HFFc6 (cell line): ENCODE results near the gene FRMD5. TPM values are rescaled to one million over a fixed set of nuclear protein-coding genes. Genes with fewer than 3 reads are reported as not detected.

Experiments used
- DNase-seq: peaks from one replicate; pipeline ENCODE4 v3.0.0-alpha.2; 2018
- H3K27ac Mint-ChIP-seq: 2 replicates; pipeline ENCODE4 v1.8.0; 2020; ENCODE audit warnings: mild to moderate bottlenecking, mixed read lengths
- H3K27me3 Mint-ChIP-seq: 2 replicates; pipeline ENCODE4 v1.8.0; 2021; ENCODE audit warnings: mild to moderate bottlenecking, moderate library complexity, mixed read lengths; ENCODE audit not compliant: insufficient read depth
- H3K36me3 Mint-ChIP-seq: 2 replicates; pipeline ENCODE4 v1.8.0; 2021; ENCODE audit warnings: low read depth, mixed read lengths
- H3K4me1 Mint-ChIP-seq: 2 replicates; pipeline ENCODE4 v1.8.0; 2020; ENCODE audit warnings: low read depth, mixed read lengths
- H3K4me3 Mint-ChIP-seq: 2 replicates; pipeline ENCODE4 v1.8.0; 2020; ENCODE audit warnings: mild to moderate bottlenecking, moderate library complexity, mixed read lengths
- H3K9me3 Mint-ChIP-seq: 2 replicates; pipeline ENCODE4 v1.8.0; 2020; ENCODE audit warnings: mild to moderate bottlenecking, mixed read lengths
- total RNA-seq, 6 experiments: library from RNA; stranded (reverse); fragmentation: NEBNext Ultra II Directional; extraction: Animal tissue kit (Norgen Biotek cat#: 25700); gene quantifications; 2 replicates in 1 of 6; 3 replicates in 5 of 6; pipeline ENCODE4 v1.2.3, GENCODE V29; 2021
- TF ChIP-seq, protein P1 (sequence below): fragments of 200-600 bp; sonication (generic); IDR thresholded peaks from 2 replicates; pipeline ENCODE4 v1.5.0; 2021; ENCODE audit warnings: antibody characterized with exemption, mild to moderate bottlenecking

FRMD5 gene
- total RNA-seq, 6 experiments from 2014 or later = 0.67 to 1.1 (median 0.94) TPM

DNA sequence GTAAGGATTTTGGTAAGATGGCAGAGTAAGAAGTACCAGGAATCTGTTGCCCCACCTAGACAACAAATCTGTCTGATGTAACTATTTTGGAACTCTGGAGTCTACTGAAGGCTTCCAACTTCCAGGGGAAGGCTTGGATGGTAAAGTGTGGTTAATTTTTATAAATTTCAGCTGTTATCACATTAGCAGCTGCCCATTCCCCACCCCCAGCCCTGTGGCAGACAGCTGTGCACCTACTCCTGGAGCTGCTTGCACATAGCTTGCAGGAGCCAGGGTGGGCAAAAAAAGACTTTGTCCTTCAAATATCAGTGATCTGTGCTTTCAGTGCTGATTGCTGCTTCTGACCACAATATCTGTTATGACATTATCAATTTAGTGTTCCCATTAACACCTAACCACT lies 47.4 kb downstream of the FRMD5 start:
- TF ChIP-seq, protein P1, sequence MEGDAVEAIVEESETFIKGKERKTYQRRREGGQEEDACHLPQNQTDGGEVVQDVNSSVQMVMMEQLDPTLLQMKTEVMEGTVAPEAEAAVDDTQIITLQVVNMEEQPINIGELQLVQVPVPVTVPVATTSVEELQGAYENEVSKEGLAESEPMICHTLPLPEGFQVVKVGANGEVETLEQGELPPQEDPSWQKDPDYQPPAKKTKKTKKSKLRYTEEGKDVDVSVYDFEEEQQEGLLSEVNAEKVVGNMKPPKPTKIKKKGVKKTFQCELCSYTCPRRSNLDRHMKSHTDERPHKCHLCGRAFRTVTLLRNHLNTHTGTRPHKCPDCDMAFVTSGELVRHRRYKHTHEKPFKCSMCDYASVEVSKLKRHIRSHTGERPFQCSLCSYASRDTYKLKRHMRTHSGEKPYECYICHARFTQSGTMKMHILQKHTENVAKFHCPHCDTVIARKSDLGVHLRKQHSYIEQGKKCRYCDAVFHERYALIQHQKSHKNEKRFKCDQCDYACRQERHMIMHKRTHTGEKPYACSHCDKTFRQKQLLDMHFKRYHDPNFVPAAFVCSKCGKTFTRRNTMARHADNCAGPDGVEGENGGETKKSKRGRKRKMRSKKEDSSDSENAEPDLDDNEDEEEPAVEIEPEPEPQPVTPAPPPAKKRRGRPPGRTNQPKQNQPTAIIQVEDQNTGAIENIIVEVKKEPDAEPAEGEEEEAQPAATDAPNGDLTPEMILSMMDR = no peak
- no peaks in the 10 kb centered on the region for H3K4me1 Mint-ChIP-seq
- no peaks in the 10 kb centered on the region for H3K36me3 Mint-ChIP-seq
- no peaks in the 10 kb centered on the region for H3K27me3 Mint-ChIP-seq
- H3K4me3 Mint-ChIP-seq = no peak overlapping the region
- H3K27ac Mint-ChIP-seq = no peak overlapping the region
- no peak for DNase-seq
- H3K9me3 Mint-ChIP-seq = no peaks in the 10 kb centered on the region

DNA sequence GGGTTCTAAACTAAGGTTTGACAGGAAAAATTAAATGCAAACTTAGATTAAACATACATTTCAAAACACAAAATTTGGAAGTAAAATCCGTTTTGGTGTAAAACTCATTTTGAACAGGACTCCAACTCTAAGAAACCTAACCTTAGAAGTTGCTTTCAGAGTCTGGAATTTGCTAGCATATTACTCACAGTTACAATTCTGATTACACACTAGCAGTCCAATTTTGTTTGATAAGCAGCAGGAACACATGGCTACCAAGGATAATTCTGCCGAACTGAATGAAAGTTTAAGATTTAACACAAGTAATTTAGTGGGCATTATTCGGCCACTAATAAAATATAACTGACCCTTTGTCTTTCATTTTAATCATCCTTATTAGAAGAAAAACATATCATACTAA lies 49.6 kb downstream of the FRMD5 start:
- Mint-ChIP-seq H3K9me3 (no peaks in the 10 kb centered on the region), H3K27me3 (no peaks in the 10 kb centered on the region), H3K36me3 (no peaks in the 10 kb centered on the region), H3K27ac (no peak overlapping the region), H3K4me1 (no peaks in the 10 kb centered on the region), H3K4me3 (no peak overlapping the region)
- no peak for DNase-seq
- TF ChIP-seq, protein P1 = no peak

DNA sequence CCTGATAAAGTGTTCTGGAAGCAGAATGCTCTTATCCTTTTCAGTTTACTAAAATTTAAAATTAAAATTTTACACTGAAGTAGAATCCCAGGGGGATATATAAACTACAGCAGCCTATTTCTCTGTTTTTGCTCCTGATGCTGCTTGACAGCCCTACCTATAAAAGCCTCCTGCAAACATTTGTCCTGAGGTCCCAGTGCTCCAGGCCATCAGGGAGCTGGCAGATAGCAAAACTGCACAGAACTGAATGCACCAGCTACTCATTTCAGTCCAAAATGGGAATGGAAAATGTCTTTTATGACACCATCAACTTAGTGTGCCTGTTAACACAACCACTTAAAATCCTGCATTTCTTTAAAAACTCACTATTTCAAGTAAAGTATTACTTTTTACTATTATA lies 50.1 kb downstream of the FRMD5 start:
- Mint-ChIP-seq H3K27ac (no peak overlapping the region), H3K4me1 (no peaks in the 10 kb centered on the region), H3K9me3 (no peaks in the 10 kb centered on the region), H3K36me3 (no peaks in the 10 kb centered on the region), H3K4me3 (no peak overlapping the region), H3K27me3 (no peaks in the 10 kb centered on the region)
- no peak for DNase-seq
- TF ChIP-seq, protein P1 = no peak

DNA sequence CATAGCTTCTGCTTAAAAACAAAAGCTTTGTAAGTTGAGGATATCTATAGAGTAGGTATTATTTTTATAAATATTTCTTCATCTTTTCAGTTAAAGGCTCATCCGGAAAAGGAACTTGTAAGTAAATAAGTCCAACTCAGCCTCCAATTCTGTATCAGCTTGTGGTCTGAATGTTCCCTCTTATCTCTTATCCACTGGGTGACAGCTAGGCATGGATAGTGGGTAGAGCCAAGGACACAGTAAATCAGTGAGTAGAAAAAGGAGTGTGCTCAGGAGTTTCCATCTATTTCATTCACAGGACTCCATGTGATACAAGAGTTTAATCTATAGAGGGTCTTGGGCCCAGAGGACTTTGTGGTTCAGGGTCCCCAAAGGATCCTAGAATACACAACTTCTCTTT lies 50.9 kb downstream of the FRMD5 start:
- TF ChIP-seq, protein P1 = no peak
- no peak overlapping the region for H3K4me3 Mint-ChIP-seq

DNA sequence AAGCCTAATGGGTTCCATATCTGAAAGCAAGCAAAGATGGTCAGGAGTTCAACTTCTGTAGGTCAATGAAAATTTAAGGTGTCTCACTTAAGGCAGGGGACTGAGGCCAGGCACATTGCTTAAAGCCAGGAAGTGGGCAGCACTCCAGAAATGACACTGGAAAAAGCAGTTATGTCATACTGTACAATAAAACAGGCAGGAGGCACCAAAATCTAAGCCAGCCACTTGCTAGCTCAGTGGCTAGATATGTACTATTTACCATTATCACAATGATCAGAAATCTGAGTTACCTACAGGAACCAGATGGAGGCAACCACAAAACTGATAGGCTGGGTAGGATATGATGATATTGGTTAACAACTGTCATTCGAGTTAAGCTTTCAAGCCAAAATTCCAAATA lies 57.3 kb downstream of the FRMD5 start:
- no peak overlapping the region for H3K4me3 Mint-ChIP-seq
- H3K27me3 Mint-ChIP-seq = no peaks in the 10 kb centered on the region
- H3K36me3 Mint-ChIP-seq = no peaks in the 10 kb centered on the region
- H3K27ac Mint-ChIP-seq = no peak overlapping the region
- TF ChIP-seq, protein P1 = no peak
- H3K9me3 Mint-ChIP-seq = no peaks in the 10 kb centered on the region
- peaks cover 12% of the 10 kb centered on the region for H3K4me1 Mint-ChIP-seq
- no peak for DNase-seq

More for the DNA sequence above, 50.9 kb downstream of the FRMD5 start:
- Mint-ChIP-seq H3K4me1 (no peaks in the 10 kb centered on the region), H3K9me3 (no peaks in the 10 kb centered on the region), H3K27me3 (no peaks in the 10 kb centered on the region), H3K27ac (no peak overlapping the region), H3K36me3 (no peaks in the 10 kb centered on the region)
- no peak for DNase-seq

DNA sequence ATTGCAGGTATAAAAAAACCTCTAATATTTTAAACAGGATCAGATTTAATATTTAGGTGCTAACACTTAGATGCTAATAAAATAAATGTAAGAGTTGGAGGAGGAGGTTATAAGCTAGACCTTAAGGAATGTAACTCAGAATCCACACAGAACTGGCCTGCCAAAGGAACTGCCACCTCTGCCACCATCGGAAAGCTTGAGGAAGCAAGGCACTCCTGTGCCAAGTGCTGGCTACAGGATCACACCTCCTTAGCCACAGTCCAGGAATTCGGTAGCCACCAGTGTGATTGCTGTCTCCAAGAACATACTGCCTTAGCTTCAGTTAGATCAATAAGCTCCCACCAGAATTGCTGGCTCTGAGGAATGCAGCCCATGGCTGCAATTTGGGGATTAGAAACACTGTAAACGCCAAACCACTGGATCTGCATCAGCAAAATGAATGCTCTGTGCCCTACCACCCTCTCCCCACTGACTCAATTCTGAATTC lies 58.0 kb downstream of the FRMD5 start:
- H3K27ac Mint-ChIP-seq = no peak overlapping the region
- no peaks in the 10 kb centered on the region for H3K27me3 Mint-ChIP-seq
- no peak overlapping the region for H3K4me3 Mint-ChIP-seq
- H3K36me3 Mint-ChIP-seq = no peaks in the 10 kb centered on the region
- TF ChIP-seq, protein P1 = no peak
- DNase-seq = no peak
- no peaks in the 10 kb centered on the region for H3K9me3 Mint-ChIP-seq
- H3K4me1 Mint-ChIP-seq = peaks cover 12% of the 10 kb centered on the region
